RWPE2 (cell line): ENCODE results near the gene SELPLG.

ENCODE experiments used
- ATAC-seq: fragments of 200-7000 bp; cut with Tn5 transposase; 3 replicates; pipeline ENCODE4 v1.9.1; 2021; ENCODE audit warnings: low read depth
- DNase-seq: peaks from one replicate; pipeline ENCODE4 v3.0.0-alpha.2; 2020; ENCODE audit warnings: low spot score
- H3K27ac ChIP-seq: fragments of 450-650 bp; 2 replicates; pipeline ENCODE4 v1.5.1; 2017; ENCODE audit warnings: mild to moderate bottlenecking; ENCODE audit not compliant: poor library complexity, severe bottlenecking
- H3K27me3 ChIP-seq: fragments of 250-450 bp; sonication (Bioruptor Pico); 2 replicates; pipeline ENCODE4 v1.5.1; 2021; ENCODE audit warnings: mild to moderate bottlenecking, moderate library complexity; ENCODE audit not compliant: insufficient read depth, poor library complexity, severe bottlenecking
- H3K36me3 ChIP-seq: fragments of 250-450 bp; sonication (Bioruptor Pico); 2 replicates; pipeline ENCODE4 v1.5.1; 2020; ENCODE audit warnings: low read depth, mild to moderate bottlenecking, moderate library complexity
- H3K4me1 ChIP-seq: fragments of 250-450 bp; sonication (Bioruptor Pico); 2 replicates; pipeline ENCODE4 v1.5.1; 2021; ENCODE audit warnings: mild to moderate bottlenecking, moderate library complexity; ENCODE audit not compliant: insufficient read depth, poor library complexity, severe bottlenecking
- H3K4me3 ChIP-seq: fragments of 250-450 bp; sonication (Bioruptor Pico); 2 replicates; pipeline ENCODE4 v1.5.1; 2021; ENCODE audit warnings: mild to moderate bottlenecking, moderate library complexity; ENCODE audit not compliant: severe bottlenecking
- H3K9me3 ChIP-seq: fragments of 250-450 bp; sonication (Bioruptor Pico); 2 replicates; pipeline ENCODE4 v1.5.1; 2021; ENCODE audit warnings: mild to moderate bottlenecking, moderate library complexity; ENCODE audit not compliant: severe bottlenecking
- TF ChIP-seq, protein P1 (sequence below): fragments of 450-650 bp; IDR thresholded peaks from one replicate; pipeline ENCODE4 v1.5.1; 2017; ENCODE audit warnings: mild to moderate bottlenecking, moderate library complexity; ENCODE audit not compliant: poor library complexity, severe bottlenecking

SELPLG gene

GRCh38 chr12:108646600-108647579 is 13.2 kb upstream of the SELPLG start:
- Histone ChIP-seq H3K4me3 (no peak overlapping the region), H3K9me3 (no peaks in the 10 kb centered on the region), H3K36me3 (peaks cover 70% of the 10 kb centered on the region), H3K4me1 (peaks cover 4% of the 10 kb centered on the region), H3K27me3 (no peaks in the 10 kb centered on the region), H3K27ac (no peak overlapping the region)
- DNase-seq (no peak), ATAC-seq (no peak)
- TF ChIP-seq, protein P1, sequence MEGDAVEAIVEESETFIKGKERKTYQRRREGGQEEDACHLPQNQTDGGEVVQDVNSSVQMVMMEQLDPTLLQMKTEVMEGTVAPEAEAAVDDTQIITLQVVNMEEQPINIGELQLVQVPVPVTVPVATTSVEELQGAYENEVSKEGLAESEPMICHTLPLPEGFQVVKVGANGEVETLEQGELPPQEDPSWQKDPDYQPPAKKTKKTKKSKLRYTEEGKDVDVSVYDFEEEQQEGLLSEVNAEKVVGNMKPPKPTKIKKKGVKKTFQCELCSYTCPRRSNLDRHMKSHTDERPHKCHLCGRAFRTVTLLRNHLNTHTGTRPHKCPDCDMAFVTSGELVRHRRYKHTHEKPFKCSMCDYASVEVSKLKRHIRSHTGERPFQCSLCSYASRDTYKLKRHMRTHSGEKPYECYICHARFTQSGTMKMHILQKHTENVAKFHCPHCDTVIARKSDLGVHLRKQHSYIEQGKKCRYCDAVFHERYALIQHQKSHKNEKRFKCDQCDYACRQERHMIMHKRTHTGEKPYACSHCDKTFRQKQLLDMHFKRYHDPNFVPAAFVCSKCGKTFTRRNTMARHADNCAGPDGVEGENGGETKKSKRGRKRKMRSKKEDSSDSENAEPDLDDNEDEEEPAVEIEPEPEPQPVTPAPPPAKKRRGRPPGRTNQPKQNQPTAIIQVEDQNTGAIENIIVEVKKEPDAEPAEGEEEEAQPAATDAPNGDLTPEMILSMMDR: no peak

DNA sequence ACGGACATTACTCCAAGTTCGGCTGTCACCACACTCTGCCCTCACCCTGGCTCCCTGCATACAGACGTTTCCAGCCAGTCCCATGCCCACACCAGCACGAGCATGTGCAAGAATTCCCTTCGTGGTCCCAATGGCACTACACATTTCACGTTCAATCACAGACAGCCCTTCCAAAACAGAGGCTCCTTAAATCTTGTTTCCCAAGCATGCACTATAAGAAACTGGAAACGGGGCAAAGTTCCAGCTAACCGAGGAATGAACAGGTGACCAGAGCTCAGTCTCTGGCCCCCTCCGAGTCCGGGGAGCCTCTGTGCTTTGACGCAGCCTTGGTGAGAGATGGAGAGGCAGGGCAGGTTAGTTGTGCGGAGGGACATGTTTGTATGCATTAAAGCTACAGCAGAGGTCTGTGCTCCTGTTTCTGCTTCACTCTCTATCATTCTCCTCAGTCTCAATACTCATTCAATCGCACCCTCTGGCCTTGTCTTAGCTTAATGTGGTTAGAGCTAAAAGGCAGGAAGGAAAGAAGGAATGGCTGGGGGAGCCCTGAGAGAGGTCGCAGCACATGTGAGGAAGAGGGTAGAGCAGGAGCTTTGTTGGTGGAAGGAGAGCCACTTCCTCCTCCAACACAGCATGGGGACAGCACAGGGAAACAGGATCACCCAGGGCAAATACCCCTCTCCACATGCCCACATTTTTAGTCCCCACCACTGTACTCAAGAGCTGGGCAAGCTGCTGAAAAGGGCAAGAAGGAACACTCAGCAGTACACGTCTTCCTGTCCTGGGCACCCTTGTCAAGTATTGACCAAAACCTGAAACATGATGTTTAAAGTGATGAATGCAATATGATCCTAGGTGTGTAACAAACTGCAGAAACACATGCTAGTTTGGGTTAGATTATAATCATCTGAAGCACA is 12.2 kb upstream of the SELPLG start:
- Histone ChIP-seq H3K36me3 (peaks cover 61% of the 10 kb centered on the region), H3K27me3 (no peaks in the 10 kb centered on the region), H3K27ac (no peak overlapping the region), H3K4me1 (peaks cover 4% of the 10 kb centered on the region), H3K4me3 (no peak overlapping the region), H3K9me3 (no peaks in the 10 kb centered on the region)
- TF ChIP-seq, protein P1: no peak
- ATAC-seq (no peak), DNase-seq (no peak)

DNA sequence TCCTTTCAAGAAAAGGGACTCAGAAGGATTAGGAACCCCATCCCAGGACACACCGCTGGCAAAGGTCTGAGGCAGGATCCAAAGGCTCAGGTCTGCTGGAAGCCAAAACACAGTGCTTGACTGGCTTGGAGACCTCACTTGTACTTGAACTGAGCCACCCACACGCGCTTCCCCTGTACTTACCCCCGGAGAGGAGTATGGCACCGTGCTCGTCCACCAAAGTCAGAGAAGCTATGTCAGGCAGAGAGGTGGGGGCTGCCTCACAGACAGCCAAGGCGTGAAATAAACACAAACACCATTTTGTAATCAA is 11.1 kb upstream of the SELPLG start:
- H3K27ac ChIP-seq: no peak overlapping the region
- ATAC-seq (no peak), DNase-seq (no peak)
- no peak overlapping the region for H3K4me3 ChIP-seq
- peaks cover 10% of the 10 kb centered on the region for H3K4me1 ChIP-seq
- TF ChIP-seq, protein P1: no peak
- H3K36me3 ChIP-seq: peaks cover 52% of the 10 kb centered on the region
- H3K9me3 ChIP-seq: no peaks in the 10 kb centered on the region
- H3K27me3 ChIP-seq: no peaks in the 10 kb centered on the region

DNA sequence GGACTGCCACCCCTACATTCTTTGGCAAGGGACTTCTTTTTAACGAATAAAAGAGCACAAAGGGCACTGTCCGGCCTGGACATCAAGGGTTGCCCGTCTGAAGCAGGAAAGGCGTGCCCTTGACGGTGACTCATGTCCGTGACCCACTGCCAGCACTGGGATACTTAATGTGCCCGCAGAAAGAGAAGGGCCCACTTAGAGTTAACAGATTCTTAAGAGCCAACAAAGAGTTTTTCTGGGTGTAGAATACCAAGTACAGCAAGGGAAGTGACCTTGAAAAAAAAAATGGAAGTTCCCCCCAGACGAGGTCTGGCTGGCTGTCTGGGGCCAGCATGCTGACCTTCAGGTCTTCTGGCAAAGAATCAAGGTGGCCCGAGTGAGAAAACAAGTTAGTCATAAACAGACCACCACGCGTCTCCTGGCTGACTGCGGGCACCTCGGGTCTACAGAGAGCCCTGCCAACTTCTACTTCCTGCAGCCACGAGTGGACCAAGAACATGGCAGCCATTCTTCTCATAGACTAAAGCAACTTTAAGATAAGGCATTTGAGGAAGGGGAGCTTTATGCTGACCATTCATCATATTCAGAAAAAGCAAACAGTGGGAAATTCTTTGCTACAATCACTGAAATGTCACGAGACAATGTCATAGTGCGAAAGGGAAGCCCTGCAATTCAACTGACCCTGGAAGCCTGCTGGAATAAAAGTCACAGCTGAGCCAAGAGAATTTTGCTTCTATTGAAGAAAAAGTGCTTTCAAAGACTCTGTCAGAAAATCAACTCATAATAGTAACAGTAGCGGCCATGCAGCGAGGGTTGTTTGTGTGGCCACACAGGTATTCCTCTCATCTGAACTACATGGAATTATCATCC is 10.5 kb upstream of the SELPLG start:
- peaks cover 46% of the 10 kb centered on the region for H3K36me3 ChIP-seq
- TF ChIP-seq, protein P1: no peak
- H3K4me1 ChIP-seq: peaks cover 10% of the 10 kb centered on the region
- H3K4me3 ChIP-seq: no peak overlapping the region
- DNase-seq: no peak
- no peak overlapping the region for H3K27ac ChIP-seq
- no peaks in the 10 kb centered on the region for H3K27me3 ChIP-seq
- ATAC-seq: no peak
- H3K9me3 ChIP-seq: no peaks in the 10 kb centered on the region
